H1 (cell line): ENCODE results near the gene ECEL1. TPM values are rescaled to one million over a fixed set of nuclear protein-coding genes. Genes with fewer than 3 reads are reported as not detected.

Experiments
- BACH1 ChIP-seq: IDR thresholded peaks from 2 replicates; pipeline ENCODE4 v1.6.1; 2012; ENCODE audit warnings: low read length, improper control_type of control experiment
- EP300 ChIP-seq, 2 experiments: IDR thresholded peaks; 1 replicate in 1 of 2; 2 replicates in 1 of 2; pipeline ENCODE4 v1.6.1; 2011 to 2012; ENCODE audit warnings: low read depth in 2 of 2, low read length in 2 of 2, mild to moderate bottlenecking in 2 of 2, borderline replicate concordance in 1 of 2, inconsistent platforms in 1 of 2, moderate library complexity in 1 of 2
- EZH2 ChIP-seq: fragments of 200-600 bp; sonication (generic); IDR thresholded peaks from 2 replicates; pipeline ENCODE4 v1.7.1; 2012; ENCODE audit warnings: low read depth, mild to moderate bottlenecking, moderate library complexity, low read length, inconsistent platforms; ENCODE audit not compliant: severe bottlenecking
- RXRA ChIP-seq: IDR thresholded peaks from 2 replicates; pipeline ENCODE4 v1.6.1; 2011; ENCODE audit warnings: low read depth, mild to moderate bottlenecking, low read length, moderate library complexity; ENCODE audit not compliant: insufficient read depth
- SIX5 ChIP-seq: IDR thresholded peaks from 2 replicates; pipeline ENCODE4 v1.6.1; 2011; ENCODE audit warnings: mild to moderate bottlenecking, low read depth, low read length
- SUZ12 ChIP-seq: fragments of 200-600 bp; sonication (generic); IDR thresholded peaks from 2 replicates; pipeline ENCODE4 v1.6.1; 2012; ENCODE audit warnings: mild to moderate bottlenecking, inconsistent platforms, low read length, moderate library complexity, mixed read lengths
- TCF12 ChIP-seq: IDR thresholded peaks from 2 replicates; pipeline ENCODE4 v1.6.1; 2011; ENCODE audit warnings: low read depth, mild to moderate bottlenecking, low read length
- polyA plus RNA-seq, 7 experiments: library from polyadenylated mRNA; depleted of rRNA in 3 of 7; stranded (reverse) in 5 of 7; unstranded in 2 of 7; fragments of >200 nt in 5 of 7; fragments of 200-250 nt in 2 of 7; gene quantifications; 1 replicate in 5 of 7; 2 replicates in 1 of 7; 4 replicates in 1 of 7; pipeline versions ENCODE4 v1.2.1 to v1.2.3, GENCODE V29; 2011 to 2013; ENCODE audit warnings: missing spikeins in 2 of 7, mixed read lengths in 2 of 7
- total RNA-seq: library from RNA; stranded (reverse); fragmentation: NEBNext Ultra II Directional; extraction: Animal tissue kit (Norgen Biotek cat#: 25700); gene quantifications from 2 replicates; pipeline ENCODE4 v1.2.1, GENCODE V29; 2021
- TF ChIP-seq, protein P1 (sequence below), 3 experiments: IDR thresholded peaks; 1 replicate in 2 of 3; 2 replicates in 1 of 3; pipeline versions ENCODE4 v1.5.1 to v1.6.1; 2011; ENCODE audit warnings: low read length in 3 of 3, mild to moderate bottlenecking in 3 of 3, inconsistent platforms in 2 of 3, low read depth in 1 of 3, moderate library complexity in 1 of 3; ENCODE audit not compliant: insufficient read depth in 1 of 3; ENCODE audit errors: control extremely low read depth in 1 of 3

The ECEL1 gene
- total and polyA plus RNA-seq, 2 of the 8 experiments (the other 6 are each of a cell fraction or from before 2014, with no cell fraction given), result 7.7 to 20.2 TPM

- TF ChIP-seq, protein P1, sequence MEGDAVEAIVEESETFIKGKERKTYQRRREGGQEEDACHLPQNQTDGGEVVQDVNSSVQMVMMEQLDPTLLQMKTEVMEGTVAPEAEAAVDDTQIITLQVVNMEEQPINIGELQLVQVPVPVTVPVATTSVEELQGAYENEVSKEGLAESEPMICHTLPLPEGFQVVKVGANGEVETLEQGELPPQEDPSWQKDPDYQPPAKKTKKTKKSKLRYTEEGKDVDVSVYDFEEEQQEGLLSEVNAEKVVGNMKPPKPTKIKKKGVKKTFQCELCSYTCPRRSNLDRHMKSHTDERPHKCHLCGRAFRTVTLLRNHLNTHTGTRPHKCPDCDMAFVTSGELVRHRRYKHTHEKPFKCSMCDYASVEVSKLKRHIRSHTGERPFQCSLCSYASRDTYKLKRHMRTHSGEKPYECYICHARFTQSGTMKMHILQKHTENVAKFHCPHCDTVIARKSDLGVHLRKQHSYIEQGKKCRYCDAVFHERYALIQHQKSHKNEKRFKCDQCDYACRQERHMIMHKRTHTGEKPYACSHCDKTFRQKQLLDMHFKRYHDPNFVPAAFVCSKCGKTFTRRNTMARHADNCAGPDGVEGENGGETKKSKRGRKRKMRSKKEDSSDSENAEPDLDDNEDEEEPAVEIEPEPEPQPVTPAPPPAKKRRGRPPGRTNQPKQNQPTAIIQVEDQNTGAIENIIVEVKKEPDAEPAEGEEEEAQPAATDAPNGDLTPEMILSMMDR (IDR thresholded peaks at IDR 0.05; ENCODE audit: control extremely low read depth in 1 of 3, insufficient read depth in 1 of 3, low read depth in 1 of 3, low read length in 3 of 3), result peak in 2 of 3 experiments; percentile 57 to 58; a peak in 3 of 4 replicates
- no peak for TF ChIP-seq SUZ12
- 0 out of 2 replicates have a peak, but pooled peaks have one; percentile 13 for TF ChIP-seq TCF12
- no peak for TF ChIP-seq EZH2
- TF ChIP-seq EP300 (IDR thresholded peaks at IDR 0.05; ENCODE audit: borderline replicate concordance in 1 of 2, low read depth in 2 of 2, low read length in 2 of 2), result no peak
- no peak for TF ChIP-seq BACH1
- no peak for TF ChIP-seq SIX5
- TF ChIP-seq RXRA, result no peak
- TF ChIP-seq, all 59 proteins: peak for 3
These were observed 20.6 kb upstream of the ECEL1 start (continued) for GRCh38 chr2:232508251-232508650.
